OCI-LY3 (cell line): ENCODE data around the gene E2F2.
A peak's percentile ranks its signal among the peaks of the same experiment; 100 is the strongest.

ENCODE experiments used
- H2AFZ ChIP-seq: fragments of 200-600, 300-600 bp; shearing (Covaris generic); 2 replicates; pipeline ENCODE4 v1.6.0; 2014; ENCODE audit warnings: antibody characterized with exemption, low read depth, low read length
- H3K27ac ChIP-seq: fragments of 200-600, 300-600 bp; sonication (generic); 2 replicates; pipeline ENCODE4 v1.5.1; 2014; ENCODE audit warnings: mild to moderate bottlenecking, low read length, moderate library complexity, mixed read lengths
- H3K27me3 ChIP-seq: fragments of 200-600, 300-600 bp; sonication (generic); 2 replicates; pipeline ENCODE4 v1.6.1; 2014; ENCODE audit warnings: low read depth, low read length, mixed read lengths
- H3K36me3 ChIP-seq: fragments of 200-600, 300-600 bp; sonication (generic); replicated peaks from 2 replicates; pipeline ENCODE3; 2014; ENCODE audit warnings: low read depth, low read length, mixed read lengths
- H3K4me1 ChIP-seq: fragments of 300-600, 200-600 bp; sonication (generic); 2 replicates; pipeline ENCODE4 v1.6.1; 2014; ENCODE audit warnings: low read length, mixed read lengths
- H3K4me2 ChIP-seq: fragments of 200-600, 300-600 bp; sonication (generic); 2 replicates; pipeline ENCODE4 v1.6.1; 2014; ENCODE audit warnings: low read length, mixed read lengths
- H3K4me3 ChIP-seq: fragments of 300-600, 200-600 bp; sonication (generic); 2 replicates; pipeline ENCODE4 v1.5.1; 2014; ENCODE audit warnings: antibody characterized with exemption, mild to moderate bottlenecking, low read length, moderate library complexity
- H3K79me2 ChIP-seq: fragments of 300-600, 200-600 bp; shearing (Covaris generic); 2 replicates; pipeline ENCODE4 v1.6.1; 2014; ENCODE audit warnings: mild to moderate bottlenecking, low read length, mixed read lengths
- H3K9ac ChIP-seq: fragments of 300-600, 200-600 bp; shearing (Covaris generic); 2 replicates; pipeline ENCODE4 v1.6.0; 2014; ENCODE audit warnings: mild to moderate bottlenecking, low read length, moderate library complexity
- H3K9me3 ChIP-seq: fragments of 200-600, 300-600 bp; shearing (Covaris generic); 2 replicates; pipeline ENCODE4 v1.6.1; 2014; ENCODE audit warnings: low read length, mixed read lengths; ENCODE audit not compliant: insufficient read depth
- H4K20me1 ChIP-seq: fragments of 200-600, 300-600 bp; sonication (generic); 2 replicates; pipeline ENCODE4 v1.6.1; 2016; ENCODE audit warnings: low read length, mixed read lengths; ENCODE audit not compliant: insufficient read depth
- CTCF ChIP-seq: fragments of 200-600, 300-600 bp; sonication (generic); IDR thresholded peaks from 2 replicates; pipeline ENCODE4 v1.5.1; 2014; ENCODE audit warnings: antibody characterized with exemption, low read length, low read depth
- EZH2phosphoT487 ChIP-seq: fragments of 200-600 bp; shearing (Covaris generic); IDR thresholded peaks from 2 replicates; pipeline ENCODE4 v1.6.1; 2018; ENCODE audit warnings: antibody characterized with exemption, mixed run types, low read depth

The E2F2 gene

GRCh38 chr1:23554481-23555269, 23.6 kb upstream of the E2F2 start:
- Histone ChIP-seq H4K20me1 (no peaks in the 10 kb centered on the region), H3K79me2 (0 out of 2 replicates have a peak, but pooled peaks cover 3% of the 10 kb centered on the region), H3K36me3 (peaks cover 4% of the 10 kb centered on the region), H3K27me3 (no peaks in the 10 kb centered on the region), H2AFZ (0 out of 2 replicates have a peak overlapping the region, but pooled peaks have one; percentile 20), H3K4me3 (peak overlapping the region; percentile 95), H3K9me3 (no peaks in the 10 kb centered on the region), H3K27ac (peak overlapping the region; percentile 73), H3K4me2 (peak overlapping the region; percentile 97), H3K9ac (peak overlapping the region; percentile 95), H3K4me1 (peaks cover 43% of the 10 kb centered on the region)
- TF ChIP-seq CTCF: peak; percentile 25; the same call in 1 of the 2 replicates
- no peak for TF ChIP-seq EZH2phosphoT487

- Histone ChIP-seq H3K9me3 (no peaks in the 10 kb centered on the region), H3K27me3 (no peaks in the 10 kb centered on the region), H3K27ac (peak overlapping the region; percentile 73), H3K36me3 (peaks cover 4% of the 10 kb centered on the region), H3K4me1 (peaks cover 43% of the 10 kb centered on the region), H4K20me1 (no peaks in the 10 kb centered on the region), H3K9ac (peak overlapping the region; percentile 95), H2AFZ (0 out of 2 replicates have a peak overlapping the region, but pooled peaks have one; percentile 20), H3K4me2 (peak overlapping the region; percentile 97), H3K4me3 (peak overlapping the region; percentile 95), H3K79me2 (0 out of 2 replicates have a peak, but pooled peaks cover 3% of the 10 kb centered on the region)
- no peak for TF ChIP-seq EZH2phosphoT487
- TF ChIP-seq CTCF: no peak
Measured at GRCh38 chr1:23554127-23554480, 23.1 kb upstream of the E2F2 start.

- H3K27ac ChIP-seq: 0 out of 2 replicates have a peak overlapping the region, but pooled peaks have one; percentile 73
- H2AFZ ChIP-seq: 0 out of 2 replicates have a peak overlapping the region, but pooled peaks have one; percentile 20
Measured at GRCh38 chr1:23553231-23554126, 22.4 kb upstream of the E2F2 start.

GRCh38 chr1:23551849-23552248, 20.8 kb upstream of the E2F2 start:
- Histone ChIP-seq H4K20me1 (no peaks in the 10 kb centered on the region), H3K4me2 (no peak overlapping the region), H2AFZ (no peak overlapping the region), H3K9ac (no peak overlapping the region), H3K4me3 (no peak overlapping the region), H3K36me3 (no peaks in the 10 kb centered on the region), H3K27me3 (no peaks in the 10 kb centered on the region), H3K79me2 (no peaks in the 10 kb centered on the region), H3K9me3 (no peaks in the 10 kb centered on the region), H3K27ac (no peak overlapping the region), H3K4me1 (peaks cover 29% of the 10 kb centered on the region)
- TF ChIP-seq CTCF (no peak), EZH2phosphoT487 (no peak)

More at GRCh38 chr1:23553231-23554126, 22.4 kb upstream of the E2F2 start:
- Histone ChIP-seq H4K20me1 (no peaks in the 10 kb centered on the region), H3K36me3 (peaks cover 4% of the 10 kb centered on the region), H3K27me3 (no peaks in the 10 kb centered on the region), H3K4me3 (peak overlapping the region; percentile 95), H3K9me3 (no peaks in the 10 kb centered on the region), H3K4me1 (peaks cover 43% of the 10 kb centered on the region), H3K79me2 (no peaks in the 10 kb centered on the region), H3K9ac (peak overlapping the region; percentile 95), H3K4me2 (peak overlapping the region; percentile 97)
- no peak for TF ChIP-seq EZH2phosphoT487
